ENCODE measurements around the gene ASPHD2.

Gene ASPHD2

DNA sequence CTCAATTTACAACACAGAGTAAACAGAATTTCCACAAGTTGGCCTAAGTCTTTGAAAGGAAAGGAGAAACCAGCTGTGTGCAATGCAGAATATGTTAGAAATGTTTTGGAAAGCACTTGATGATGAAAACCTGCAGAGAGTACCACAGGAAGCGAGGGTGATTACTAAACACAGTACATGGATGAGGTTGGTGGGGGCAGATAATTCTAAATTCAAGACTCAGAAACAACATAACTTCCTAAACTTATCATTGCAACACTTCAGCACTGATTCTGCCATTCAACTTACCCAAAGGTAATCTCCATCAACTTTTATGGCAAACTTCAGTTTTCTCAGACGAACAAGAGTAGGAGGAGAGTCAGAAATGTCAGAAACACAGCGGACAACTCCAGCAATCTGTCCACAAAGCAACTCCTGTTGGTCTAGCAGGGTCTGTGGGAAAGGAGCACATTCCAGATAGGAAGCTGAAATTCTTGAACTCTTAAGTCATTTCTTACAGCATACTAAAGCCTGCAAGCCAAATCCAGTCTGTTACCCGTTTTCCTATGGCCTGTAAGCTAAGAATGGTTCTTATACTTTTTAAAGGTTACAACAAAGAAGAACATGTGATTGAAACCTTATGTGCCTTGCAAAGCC lies 47.8 kb downstream of the ASPHD2 start:
- DNase-seq (ENCODE audit: low spot score) = no peak

GRCh38 chr22:26477341-26477731 lies 48.3 kb downstream of the ASPHD2 start:
- DNase-seq (ENCODE audit: low spot score) = no peak

- DNase-seq (ENCODE audit: low spot score) = no peak
Observed at GRCh38 chr22:26479043-26479791, 50.2 kb downstream of the ASPHD2 start.

GRCh38 chr22:26479792-26480610 lies 50.9 kb downstream of the ASPHD2 start:
- no peak for DNase-seq (ENCODE audit: low spot score)

DNA sequence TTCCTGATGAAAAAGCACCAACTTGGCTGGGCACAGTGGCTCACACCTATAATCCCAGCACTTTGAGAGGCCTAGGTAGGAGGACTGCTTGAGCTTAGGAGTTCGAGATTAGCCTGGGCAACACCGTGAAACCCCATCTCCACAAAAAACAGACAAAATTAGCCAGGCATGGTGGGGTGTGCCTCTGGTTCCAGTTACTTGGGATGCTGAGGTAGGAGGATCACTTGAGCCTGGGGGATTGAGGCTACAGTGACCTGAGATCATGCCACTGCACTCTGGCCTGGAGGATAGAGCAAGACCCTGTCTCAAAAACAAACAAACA lies 51.5 kb downstream of the ASPHD2 start:
- DNase-seq (ENCODE audit: low spot score) = no peak

- DNase-seq (ENCODE audit: low spot score) = no peak
Observed at GRCh38 chr22:26481112-26481693, 52.1 kb downstream of the ASPHD2 start.

- DNase-seq (ENCODE audit: low spot score) = no peak
Observed at GRCh38 chr22:26481694-26482093, 52.6 kb downstream of the ASPHD2 start.

GRCh38 chr22:26482161-26482560 lies 53.1 kb downstream of the ASPHD2 start:
- no peak for DNase-seq (ENCODE audit: low spot score)

- no peak for DNase-seq (ENCODE audit: low spot score)
Observed at GRCh38 chr22:26483043-26483438, 54.0 kb downstream of the ASPHD2 start.

- DNase-seq (ENCODE audit: low spot score) = peak; percentile 98
Observed at GRCh38 chr22:26483439-26484359, 54.6 kb downstream of the ASPHD2 start, which contains the start of the genes HPS4 and SRRD. Gene HPS4, minus strand, starts transcription at chr22:26483783. Its CDS starts 2,021 bp downstream, at chr22:26481762. Gene SRRD, plus strand, starts transcription at chr22:26483877. Its CDS starts 14 bp downstream, at chr22:26483891.

- DNase-seq (ENCODE audit: low spot score) = no peak
Observed at GRCh38 chr22:26484360-26484706, 55.3 kb downstream of the ASPHD2 start.

DNA sequence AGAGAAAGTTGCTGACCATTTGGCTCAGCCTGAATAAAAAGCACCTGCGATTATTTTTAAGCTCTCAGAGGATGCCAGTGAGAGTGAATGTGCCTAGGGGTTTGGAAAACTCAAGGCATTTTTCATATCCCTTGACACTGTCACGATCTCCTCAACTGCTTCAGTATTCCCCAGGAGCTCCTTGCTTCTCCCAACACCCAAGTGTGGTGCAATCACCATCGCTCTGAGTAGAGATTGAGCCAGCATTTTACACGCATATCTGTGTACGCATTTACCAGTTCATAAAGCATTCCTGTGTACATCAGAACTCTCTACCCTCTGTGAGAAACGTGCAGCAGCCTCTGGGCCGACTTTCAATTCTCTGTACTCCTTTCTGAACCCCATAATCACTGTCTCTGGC lies 56.0 kb downstream of the ASPHD2 start:
- DNase-seq (ENCODE audit: low spot score) = no peak

- no peak for DNase-seq (ENCODE audit: low spot score)
Observed at GRCh38 chr22:26485806-26486390, 56.8 kb downstream of the ASPHD2 start.

DNA sequence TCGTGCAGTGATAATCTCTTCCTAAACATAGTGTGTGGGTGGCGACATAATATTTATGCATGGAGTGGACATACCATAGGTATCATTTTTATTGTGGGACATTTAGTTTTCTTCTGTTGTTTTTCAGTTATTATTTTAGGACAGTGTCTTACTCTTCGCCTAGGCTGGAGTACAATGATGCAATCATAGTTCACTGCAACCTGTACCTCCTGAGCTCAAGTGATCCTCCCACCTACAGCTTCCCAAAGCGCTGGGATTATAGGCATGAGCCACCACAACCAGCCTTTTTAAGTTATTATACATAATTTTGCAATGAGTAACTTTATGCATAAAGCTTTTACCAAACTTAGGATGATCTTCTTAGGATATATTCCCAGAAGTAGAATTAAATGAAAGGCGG lies 57.3 kb downstream of the ASPHD2 start:
- DNase-seq (ENCODE audit: low spot score) = no peak

- DNase-seq (ENCODE audit: low spot score) = no peak
Observed at GRCh38 chr22:26487996-26488395, 58.9 kb downstream of the ASPHD2 start.

DNA sequence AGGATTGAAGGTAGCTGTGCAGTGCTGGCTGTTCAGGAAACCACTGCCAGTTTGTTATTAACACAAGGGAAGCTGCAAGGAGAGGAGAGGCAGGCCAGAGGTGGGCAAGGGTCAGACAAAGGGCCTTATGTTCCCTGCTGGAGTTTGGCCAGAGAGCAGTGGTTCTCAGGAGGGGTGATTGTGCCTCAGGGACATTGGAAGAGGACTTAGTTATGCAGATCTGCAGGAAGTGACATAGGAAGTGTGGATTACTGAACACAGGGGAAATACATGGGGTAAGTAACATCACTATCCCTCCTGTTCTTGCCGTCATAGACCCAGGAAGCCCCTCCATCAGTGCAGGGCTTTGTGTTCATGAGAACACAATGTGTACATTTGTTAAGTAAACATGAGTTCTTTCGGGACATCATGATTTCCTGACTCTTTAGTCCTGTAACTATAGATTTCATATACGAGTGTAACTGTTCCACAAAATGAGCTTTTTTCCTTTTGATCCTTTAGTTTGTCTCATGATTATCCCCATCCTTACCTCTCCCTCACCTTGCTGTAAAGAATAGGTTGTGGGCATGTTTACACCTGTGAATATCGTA lies 60.5 kb downstream of the ASPHD2 start:
- DNase-seq (ENCODE audit: low spot score) = no peak

DNA sequence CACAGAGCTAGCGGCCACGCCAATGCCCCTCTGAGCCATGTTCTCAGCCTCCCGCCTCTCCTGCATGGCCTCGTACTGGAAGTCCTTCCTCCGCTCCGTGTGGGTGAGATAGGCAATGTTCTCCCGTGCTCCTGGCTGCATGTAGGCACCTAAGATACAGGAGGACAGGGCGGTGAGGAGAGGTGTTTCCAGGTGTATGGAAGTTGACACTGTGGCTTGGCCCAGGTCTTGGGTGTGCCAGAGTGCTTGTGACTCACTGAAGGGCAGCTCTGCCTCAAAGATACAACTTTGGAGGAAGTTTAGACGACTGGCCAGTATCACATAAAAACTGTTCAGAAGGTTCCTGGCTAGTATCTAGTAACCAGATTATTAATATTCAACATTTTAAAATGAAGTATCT lies 63.2 kb downstream of the ASPHD2 start:
- DNase-seq (ENCODE audit: low spot score) = no peak

GRCh38 chr22:26494506-26494905 lies 65.4 kb downstream of the ASPHD2 start:
- DNase-seq (ENCODE audit: low spot score) = no peak

Measured in AG20443 (cell line).